Anterior cingulate cortex (tissue), 58 donors: ENCODE data around the gene STPG3.
A peak's percentile ranks its signal among the peaks of the same experiment; 100 is the strongest.
"Not testable (repeated sequence)": the region's sequence is repeated elsewhere in the genome, so short reads cannot be mapped to it uniquely, and the experiment has no call there.

Experiments
- DNase-seq, 58 donors: peaks; one replicate each; lab custom pipeline; 2025; lab: John Stamatoyannopoulos, UW

The STPG3 gene

DNA sequence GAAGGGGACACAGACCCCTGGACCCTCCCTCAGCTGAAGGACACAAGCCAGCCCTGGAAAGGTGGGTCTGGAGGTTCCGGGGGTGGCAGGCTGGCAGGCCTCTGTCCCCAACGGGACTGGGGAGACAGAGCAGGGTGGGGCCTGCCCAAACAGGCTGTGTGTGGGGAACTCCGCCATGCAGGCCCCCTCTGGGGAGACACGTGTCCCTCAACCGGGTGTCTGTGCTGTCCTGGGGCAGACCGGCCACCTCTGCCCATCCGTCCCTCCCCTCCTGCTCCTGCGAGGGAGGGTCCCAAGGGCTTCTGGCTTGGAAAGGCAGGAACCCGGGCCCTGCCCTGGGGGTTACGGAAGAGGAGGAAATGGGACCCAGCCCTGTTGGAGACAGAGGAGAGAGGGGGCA, 19.0 kb upstream of the STPG3 start:
- no peak for DNase-seq

- no peak for DNase-seq
Observed at GRCh38 chr9:137232510-137232909, 18.6 kb upstream of the STPG3 start.

DNA sequence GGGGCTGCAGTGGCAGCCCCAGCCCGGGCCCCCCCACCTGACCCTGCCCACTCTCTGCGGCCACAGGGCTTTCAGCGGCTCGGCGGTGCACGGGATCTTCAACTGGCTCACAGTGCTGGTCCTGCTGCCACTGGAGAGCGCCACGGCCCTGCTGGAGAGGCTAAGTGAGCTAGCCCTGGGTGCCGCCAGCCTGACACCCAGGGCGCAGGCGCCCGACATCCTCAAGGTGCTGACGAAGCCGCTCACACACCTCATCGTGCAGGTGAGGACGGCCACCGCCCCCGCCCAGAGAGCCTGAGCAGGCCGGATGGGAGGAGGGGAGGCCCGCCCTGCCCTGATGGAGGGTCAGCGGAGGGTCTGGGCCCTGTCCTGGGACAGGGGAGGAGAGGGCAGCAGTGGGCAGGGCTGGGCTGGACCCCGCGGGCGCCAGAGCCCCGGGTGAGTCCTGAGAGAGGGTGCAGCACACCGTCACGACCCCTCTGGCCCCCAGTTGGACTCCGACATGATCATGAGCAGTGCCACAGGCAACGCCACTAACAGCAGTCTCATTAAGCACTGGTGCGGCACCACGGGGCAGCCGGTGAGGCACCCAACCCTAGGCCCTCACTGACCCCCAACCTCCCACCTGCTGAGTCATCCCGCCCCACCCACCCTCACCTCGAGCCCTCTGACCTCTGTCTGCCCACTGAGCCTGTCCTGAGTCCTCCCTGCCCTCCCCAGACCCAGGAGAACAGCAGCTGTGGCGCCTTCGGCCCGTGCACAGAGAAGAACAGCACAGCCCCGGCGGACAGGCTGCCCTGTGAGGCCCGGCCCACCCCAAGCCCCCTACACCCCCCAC, 17.7 kb upstream of the STPG3 start:
- no peak for DNase-seq

DNA sequence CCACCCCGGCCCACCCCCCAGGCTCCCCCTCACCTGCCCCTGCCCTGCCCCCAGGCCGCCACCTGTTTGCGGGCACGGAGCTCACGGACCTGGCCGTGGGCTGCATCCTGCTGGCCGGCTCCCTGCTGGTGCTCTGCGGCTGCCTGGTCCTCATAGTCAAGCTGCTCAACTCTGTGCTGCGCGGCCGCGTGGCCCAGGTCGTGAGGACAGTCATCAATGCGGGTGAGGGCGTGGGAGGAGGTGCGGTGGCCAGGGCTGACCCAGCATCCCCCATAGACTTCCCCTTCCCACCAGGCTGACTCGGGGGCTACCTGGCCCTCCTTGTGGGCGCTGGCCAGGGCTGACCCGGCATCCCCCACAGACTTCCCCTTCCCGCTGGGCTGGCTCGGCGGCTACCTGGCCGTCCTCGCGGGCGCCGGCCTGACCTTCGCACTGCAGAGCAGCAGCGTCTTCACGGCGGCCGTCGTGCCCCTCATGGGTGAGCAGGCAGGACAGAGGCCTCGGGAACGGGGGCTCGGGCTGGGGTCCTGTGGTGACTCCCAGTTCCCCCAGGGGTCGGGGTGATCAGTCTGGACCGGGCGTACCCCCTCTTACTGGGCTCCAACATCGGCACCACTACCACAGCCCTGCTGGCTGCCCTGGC, 16.9 kb upstream of the STPG3 start:
- DNase-seq = no peak

DNA sequence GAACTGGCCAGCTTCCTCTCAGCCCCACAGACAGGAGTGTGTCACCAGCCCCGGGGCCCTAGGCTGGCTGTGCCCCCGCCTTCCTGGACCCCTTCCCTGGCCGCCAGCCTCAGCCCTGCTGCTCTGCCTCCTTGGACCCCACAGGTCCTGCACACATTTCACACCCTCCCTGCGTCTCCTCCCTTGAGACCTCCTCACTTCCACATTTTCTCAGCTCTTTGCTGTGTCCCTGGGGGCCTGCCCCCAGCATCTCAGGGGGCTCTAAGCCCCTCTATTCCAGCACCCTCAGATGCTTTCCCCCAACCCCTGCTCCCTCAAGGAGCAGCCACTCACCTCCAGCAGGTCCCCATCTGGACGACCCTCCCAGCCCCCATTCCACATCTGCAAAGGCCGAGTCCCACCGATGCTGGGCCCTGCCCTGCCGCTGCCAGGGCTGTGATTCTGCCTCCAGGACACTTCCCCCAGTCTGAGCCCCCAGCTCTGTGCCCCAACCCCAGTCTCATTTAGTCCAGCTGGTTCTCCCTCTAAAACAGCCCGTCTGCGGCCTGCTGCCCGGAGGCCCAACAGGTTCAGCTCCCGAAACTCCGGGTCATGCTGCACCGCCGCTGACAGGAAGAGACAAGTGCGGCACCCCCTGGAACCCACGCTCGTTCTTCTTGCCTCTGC, 16.2 kb upstream of the STPG3 start:
- DNase-seq = no peak

DNA sequence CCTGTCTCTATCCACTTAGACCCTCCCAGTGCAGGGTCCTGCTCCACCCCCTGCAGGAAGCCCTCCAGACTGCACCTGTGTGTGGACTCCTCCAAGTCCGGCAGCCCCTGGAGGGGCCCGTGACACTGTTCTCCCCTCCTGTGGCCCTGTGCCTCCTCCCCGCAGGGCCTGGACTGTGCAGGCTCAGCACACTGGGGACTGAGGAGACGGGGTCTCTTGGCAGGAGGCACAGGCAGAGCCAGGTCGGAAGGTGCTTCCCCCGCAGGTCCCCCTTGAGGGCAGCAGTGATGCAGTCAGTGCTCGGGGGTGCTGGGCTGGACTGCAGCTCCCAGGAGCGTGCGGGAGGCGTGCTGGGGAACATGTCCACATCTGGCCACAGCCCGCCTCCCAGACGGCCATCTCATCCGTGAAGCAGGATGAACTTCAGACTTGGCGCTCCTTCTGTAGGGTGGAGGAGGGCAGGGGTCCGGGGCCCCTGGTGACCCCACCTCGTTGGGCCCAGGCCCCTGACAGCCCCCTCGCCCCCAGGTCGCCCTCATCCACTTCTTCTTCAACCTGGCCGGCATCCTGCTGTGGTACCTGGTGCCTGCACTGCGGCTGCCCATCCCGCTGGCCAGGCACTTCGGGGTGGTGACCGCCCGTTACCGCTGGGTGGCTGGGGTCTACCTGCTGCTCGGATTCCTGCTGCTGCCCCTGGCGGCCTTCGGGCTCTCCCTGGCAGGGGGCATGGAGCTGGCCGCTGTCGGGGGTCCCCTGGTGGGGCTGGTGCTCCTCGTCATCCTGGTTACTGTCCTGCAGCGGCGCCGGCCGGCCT, 15.5 kb upstream of the STPG3 start:
- DNase-seq = no peak

DNA sequence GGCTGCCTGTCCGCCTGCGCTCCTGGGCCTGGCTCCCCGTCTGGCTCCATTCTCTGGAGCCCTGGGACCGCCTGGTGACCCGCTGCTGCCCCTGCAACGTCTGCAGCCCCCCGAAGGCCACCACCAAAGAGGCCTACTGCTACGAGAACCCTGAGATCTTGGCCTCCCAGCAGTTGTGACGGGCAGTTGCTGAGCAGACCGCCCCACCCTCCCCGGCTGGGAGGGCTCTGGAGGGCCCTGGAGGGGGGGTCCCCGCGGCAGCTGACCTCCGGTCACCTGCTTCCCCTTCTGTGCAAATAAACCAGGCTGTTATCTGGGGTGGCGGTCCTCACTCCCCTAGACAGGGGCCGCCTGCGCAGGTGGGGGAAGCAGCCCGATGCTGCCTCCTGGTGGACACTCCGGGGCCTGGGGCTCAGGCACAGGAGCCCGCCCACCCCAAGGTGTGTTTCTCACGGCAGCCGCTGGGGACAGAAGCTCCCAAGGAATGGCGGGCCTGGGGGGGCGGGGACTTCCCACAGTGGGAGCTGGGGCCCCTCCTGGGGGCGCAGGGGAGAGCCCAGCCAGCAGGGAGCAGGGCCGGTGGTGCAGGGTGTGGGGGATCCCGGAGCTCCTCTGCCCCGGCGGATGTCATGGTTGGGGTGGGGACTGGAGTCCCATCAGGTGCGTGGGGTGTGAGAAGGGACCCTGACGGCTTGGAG, 14.7 kb upstream of the STPG3 start:
- peak in 56 of 58 donors; percentile 7 to 88 (median 67) for DNase-seq

- peak in 1 of 58 donors; percentile 41 for DNase-seq
Observed at GRCh38 chr9:137236936-137237421, 14.1 kb upstream of the STPG3 start.

- DNase-seq = peak in 45 of 58 donors; percentile 23 to 90 (median 59)
Observed at GRCh38 chr9:137237759-137238726, 13.0 kb upstream of the STPG3 start.

- DNase-seq = not testable (repeated sequence)
Observed at GRCh38 chr9:137239541-137240200, 11.4 kb upstream of the STPG3 start.

GRCh38 chr9:137240318-137240840, 10.7 kb upstream of the STPG3 start:
- peak in 55 of 58 donors; percentile 13 to 90 (median 76) for DNase-seq

DNA sequence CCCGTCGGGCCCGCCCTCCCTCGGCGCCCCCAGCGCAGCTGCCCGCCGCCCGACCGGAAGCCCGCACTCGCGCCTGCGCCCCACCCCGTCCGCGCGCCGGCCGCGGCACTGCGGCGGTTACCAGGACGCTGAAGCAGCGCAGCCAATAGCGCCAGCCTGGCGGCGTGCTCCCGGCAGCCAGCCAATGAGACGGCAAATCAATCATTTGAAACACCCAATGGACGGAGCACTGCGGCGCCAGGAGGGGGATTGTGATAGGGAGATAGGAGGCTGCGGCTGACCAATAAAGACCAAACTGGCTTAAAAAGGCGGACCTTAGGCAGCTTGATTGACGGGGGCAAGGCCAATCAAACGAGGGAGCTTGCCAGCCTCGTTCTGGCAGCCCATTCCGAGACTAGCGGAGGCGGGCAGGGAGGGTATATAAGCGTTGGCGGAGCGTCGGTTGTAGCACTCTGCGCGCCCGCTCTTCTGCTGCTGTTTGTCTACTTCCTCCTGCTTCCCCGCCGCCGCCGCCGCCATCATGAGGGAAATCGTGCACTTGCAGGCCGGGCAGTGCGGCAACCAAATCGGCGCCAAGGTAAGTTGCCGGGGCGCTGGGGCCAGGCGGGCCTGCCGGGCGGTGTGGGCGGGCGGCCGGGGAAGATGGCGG, 10.1 kb upstream of the STPG3 start, which contains the start of gene TUBB4B:
TUBB4B (plus strand) TSS at position 447 of the 649 bp plus-strand sequence; CDS start at position 521, 74 bp downstream.
- peak; percentile 80 to 100 (median 99) for DNase-seq

DNA sequence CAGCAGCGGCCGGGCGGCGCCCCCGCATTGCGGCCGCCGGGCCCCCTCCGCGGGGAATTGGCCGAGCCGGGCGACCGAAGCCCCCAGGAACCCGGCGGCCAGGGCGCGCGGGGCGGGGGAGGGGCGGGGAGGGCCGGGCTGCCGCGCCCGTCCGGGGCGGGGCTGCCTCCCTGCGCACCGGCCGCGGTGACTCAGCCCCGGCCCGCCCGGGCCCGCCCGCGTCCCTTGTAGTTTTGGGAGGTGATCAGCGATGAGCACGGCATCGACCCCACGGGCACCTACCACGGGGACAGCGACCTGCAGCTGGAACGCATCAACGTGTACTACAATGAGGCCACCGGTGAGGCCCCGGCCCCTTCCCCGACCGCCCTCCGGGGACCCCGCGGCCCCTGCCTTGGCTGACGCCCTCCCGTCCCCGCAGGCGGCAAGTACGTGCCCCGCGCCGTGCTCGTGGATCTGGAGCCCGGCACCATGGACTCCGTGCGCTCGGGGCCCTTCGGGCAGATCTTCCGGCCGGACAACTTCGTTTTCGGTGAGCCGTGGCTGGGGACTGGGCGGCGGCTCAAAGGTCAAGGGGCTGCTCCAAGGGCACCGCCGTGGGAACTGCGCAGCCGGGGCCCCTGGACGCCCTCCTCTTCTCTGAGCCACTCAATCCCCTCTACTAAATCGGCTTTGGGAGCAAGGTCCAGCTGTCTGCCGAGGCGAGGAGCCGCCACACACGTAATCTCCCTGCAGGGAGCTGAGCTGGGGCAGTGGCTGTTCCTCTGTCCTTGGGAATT, 9.4 kb upstream of the STPG3 start:
- peak in 6 of 58 donors; percentile 33 to 67 (median 55) for DNase-seq

DNA sequence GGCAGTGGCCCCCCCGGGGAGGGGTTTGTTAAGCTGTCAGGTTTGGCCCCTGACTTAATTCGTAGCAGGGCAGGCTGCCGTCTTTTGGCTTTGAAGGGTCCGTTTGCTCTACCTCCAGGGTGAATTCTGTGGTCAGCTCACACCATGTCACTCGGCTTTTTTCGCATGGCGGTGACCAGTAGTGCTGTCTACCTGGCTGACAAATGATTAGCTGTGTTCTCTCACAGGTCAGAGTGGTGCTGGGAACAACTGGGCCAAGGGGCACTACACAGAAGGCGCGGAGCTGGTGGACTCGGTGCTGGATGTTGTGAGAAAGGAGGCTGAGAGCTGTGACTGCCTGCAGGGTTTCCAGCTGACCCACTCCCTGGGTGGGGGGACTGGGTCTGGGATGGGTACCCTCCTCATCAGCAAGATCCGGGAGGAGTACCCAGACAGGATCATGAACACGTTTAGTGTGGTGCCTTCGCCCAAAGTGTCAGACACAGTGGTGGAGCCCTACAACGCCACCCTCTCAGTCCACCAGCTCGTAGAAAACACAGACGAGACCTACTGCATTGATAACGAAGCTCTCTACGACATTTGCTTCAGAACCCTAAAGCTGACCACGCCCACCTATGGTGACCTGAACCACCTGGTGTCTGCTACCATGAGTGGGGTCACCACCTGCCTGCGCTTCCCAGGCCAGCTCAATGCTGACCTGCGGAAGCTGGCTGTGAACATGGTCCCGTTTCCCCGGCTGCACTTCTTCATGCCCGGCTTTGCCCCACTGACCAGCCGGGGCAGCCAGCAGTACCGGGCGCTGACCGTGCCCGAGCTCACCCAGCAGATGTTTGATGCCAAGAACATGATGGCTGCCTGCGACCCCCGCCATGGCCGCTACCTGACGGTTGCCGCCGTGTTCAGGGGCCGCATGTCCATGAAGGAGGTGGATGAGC, 8.6 kb upstream of the STPG3 start:
- DNase-seq = no peak

- not testable (repeated sequence) for DNase-seq
Observed at GRCh38 chr9:137243266-137243625, 7.8 kb upstream of the STPG3 start.
